Endothelial cell of umbilical vein (primary cell): Measurements from ENCODE around the gene HP1BP3. TPM values are rescaled to one million over a fixed set of nuclear protein-coding genes. Genes with fewer than 3 reads are reported as not detected.

Experiments
- BruUV-seq: library from RNA; stranded (reverse); fragments of 400-500 nt; replicated peaks from 2 replicates; lab custom pipeline; 2021; lab: Mats Ljungman, UMichigan
- CTCF ChIA-PET: fragments of 300-600, 350-600 bp; sonication (Branson Sonifier 250); formaldehyde crosslinking; loops from one replicate; lab custom pipeline; 2021; ENCODE audit warnings: antibody characterized with exemption, inconsistent platforms; lab: Charles Lee
- POLR2A ChIA-PET: fragments of 300-600, 350-600 bp; sonication (Branson Sonifier 250); formaldehyde crosslinking; loops from one replicate; lab custom pipeline; 2021; ENCODE audit warnings: antibody characterized with exemption, inconsistent platforms; lab: Charles Lee
- DNase-seq: peaks from one replicate; pipeline ENCODE4 v3.0.0-alpha.2; 2011; ENCODE audit warnings: low read depth, low spot score
- FAIRE-seq: peaks from 2 replicates; lab custom pipeline; 2011; peaks lifted over from hg19 to GRCh38; lab: Jason Lieb, UNC
- H2AFZ ChIP-seq: 2 replicates; pipeline ENCODE4 v1.6.0; 2012; ENCODE audit warnings: low read depth, low read length, control low read depth, inconsistent platforms
- H3K27ac ChIP-seq: 2 replicates; pipeline ENCODE4 v1.5.1; 2011; ENCODE audit warnings: low read depth, mild to moderate bottlenecking, control low read depth, low read length, moderate library complexity; ENCODE audit not compliant: insufficient read depth
- H3K27me3 ChIP-seq, 2 experiments: 2 replicates each; pipeline versions ENCODE4 v1.6.0 to v1.6.1; 2011; ENCODE audit warnings: low read length in 2 of 2, mixed read lengths in 1 of 2; ENCODE audit not compliant: control insufficient read depth in 2 of 2, insufficient read depth in 2 of 2
- H3K36me3 ChIP-seq, 2 experiments: 2 replicates in 1 of 2; 3 replicates in 1 of 2; pipeline ENCODE4 v1.5.1; 2011; ENCODE audit warnings: low read length in 2 of 2, mild to moderate bottlenecking in 1 of 2, moderate library complexity in 1 of 2; ENCODE audit not compliant: control insufficient read depth in 2 of 2, insufficient read depth in 2 of 2; ENCODE audit errors: extremely low read depth in 1 of 2
- H3K4me1 ChIP-seq: 3 replicates; pipeline ENCODE4 v1.5.1; 2011; ENCODE audit warnings: mild to moderate bottlenecking, low read length; ENCODE audit not compliant: control insufficient read depth, insufficient read depth; ENCODE audit errors: extremely low read depth
- H3K4me2 ChIP-seq: 2 replicates; pipeline ENCODE4 v1.6.1; 2011; ENCODE audit warnings: low read length, control low read depth, mixed read lengths; ENCODE audit not compliant: insufficient read depth
- H3K4me3 ChIP-seq, 3 experiments: fragments of 200-600 bp in 1 of 3; sonication (generic), shearing (Covaris generic) in 1 of 3; replicated peaks in 1 of 3; 2 replicates each; pipeline ENCODE4 v1.5.1; 2011 to 2016; ENCODE audit warnings: control low read depth in 3 of 3, low read length in 3 of 3, mild to moderate bottlenecking in 2 of 3, inconsistent platforms in 1 of 3, low read depth in 1 of 3, moderate library complexity in 1 of 3; ENCODE audit not compliant: insufficient read depth in 1 of 3
- H3K79me2 ChIP-seq: 2 replicates; pipeline ENCODE4 v1.6.0; 2012; ENCODE audit warnings: low read length, inconsistent platforms; ENCODE audit not compliant: control insufficient read depth, insufficient read depth
- H3K9ac ChIP-seq: replicated peaks from 2 replicates; pipeline ENCODE3; 2011; ENCODE audit warnings: low read length, control low read depth; ENCODE audit not compliant: insufficient read depth; ENCODE audit errors: extremely low read depth
- H3K9me1 ChIP-seq: replicated peaks from 3 replicates; pipeline ENCODE4 v1.6.0; 2011; ENCODE audit warnings: mild to moderate bottlenecking, low read length; ENCODE audit not compliant: control insufficient read depth, insufficient read depth; ENCODE audit errors: extremely low read depth
- H3K9me3 ChIP-seq: replicated peaks from 2 replicates; pipeline ENCODE4 v1.5.1; 2012; ENCODE audit warnings: low read length, inconsistent platforms; ENCODE audit not compliant: control insufficient read depth, insufficient read depth
- H4K20me1 ChIP-seq: replicated peaks from 2 replicates; pipeline ENCODE3; 2011; ENCODE audit warnings: mild to moderate bottlenecking, low read length; ENCODE audit not compliant: control insufficient read depth, insufficient read depth; ENCODE audit errors: extremely low read depth
- EZH2 ChIP-seq: IDR thresholded peaks from 2 replicates; pipeline ENCODE4 v1.6.1; 2012; ENCODE audit warnings: borderline replicate concordance, low read depth, mild to moderate bottlenecking, moderate library complexity, low read length, inconsistent platforms; ENCODE audit not compliant: severe bottlenecking
- FOS ChIP-seq: IDR thresholded peaks from 2 replicates; pipeline ENCODE4 v1.6.1; 2011; ENCODE audit warnings: mild to moderate bottlenecking, low read length, moderate library complexity, borderline replicate concordance; ENCODE audit not compliant: insufficient read depth
- GATA2 ChIP-seq: IDR thresholded peaks from 2 replicates; pipeline ENCODE4 v1.7.0; 2011; ENCODE audit warnings: low read depth, mild to moderate bottlenecking, moderate library complexity, mixed read lengths, low read length; ENCODE audit not compliant: insufficient read length, insufficient read depth
- JUN ChIP-seq: IDR thresholded peaks from 2 replicates; pipeline ENCODE4 v1.6.1; 2011; ENCODE audit warnings: borderline replicate concordance, low read depth; ENCODE audit not compliant: insufficient read length, insufficient read depth
- MAX ChIP-seq: IDR thresholded peaks from 2 replicates; pipeline ENCODE4 v1.6.1; 2011; ENCODE audit not compliant: insufficient read depth, insufficient read length
- MYC ChIP-seq: IDR thresholded peaks from one replicate; pipeline ENCODE4 v1.6.1; 2011; ENCODE audit warnings: mild to moderate bottlenecking, low read depth, low read length
- POLR2A ChIP-seq: IDR thresholded peaks from 2 replicates; pipeline ENCODE4 v1.6.1; 2012; ENCODE audit warnings: low read depth, mild to moderate bottlenecking, control low read depth, low read length
- dilution Hi-C: fragments of 300-500 bp; cut with MboI; formaldehyde crosslinking; loops from one replicate; pipeline ENCODE4 v1.15.0; 2019; ENCODE audit warnings: low sequenced_read_pairs; ENCODE audit not compliant: extremely low pct_ligation_motif_present
- intact Hi-C: fragments of 100-400 bp; cut with micrococcal nuclease; formaldehyde crosslinking; loops from one replicate; pipeline ENCODE4 v1.10.0; 2022
- polyA plus RNA-seq, 4 experiments: library from polyadenylated mRNA; depleted of rRNA in 3 of 4; stranded (reverse) in 3 of 4; unstranded in 1 of 4; fragments of >200 nt; gene quantifications; 2 replicates each; pipeline versions ENCODE4 v1.2.1 to v1.2.3, GENCODE V29; 2011 to 2012; ENCODE audit warnings: missing spikeins in 1 of 4
- total RNA-seq: library from RNA; stranded (reverse); gene quantifications from 2 replicates; pipeline ENCODE4 v1.2.3, GENCODE V29; 2021
- TF ChIP-seq, protein P1 (sequence below), 2 donors: IDR thresholded peaks; 1 replicate in 1 of 2; 2 replicates in 1 of 2; pipeline ENCODE4 v1.5.1; 2011; ENCODE audit warnings: low read length in 2 of 2, mild to moderate bottlenecking in 2 of 2, moderate library complexity in 2 of 2, control low read depth in 1 of 2, inconsistent platforms in 1 of 2, low read depth in 1 of 2; ENCODE audit not compliant: insufficient read depth in 1 of 2; ENCODE audit errors: extremely low read depth in 1 of 2

The HP1BP3 gene
- total and polyA plus RNA-seq, 2 donors (not counting 3 experiments of a cell fraction or from before 2014, with no cell fraction given) = 87.2 to 231 TPM

- H3K36me3 ChIP-seq = no peaks in the 10 kb centered on the region
- no peaks in the 10 kb centered on the region for H3K9me1 ChIP-seq
- H3K4me3 ChIP-seq = no peak overlapping the region
- no peaks in the 10 kb centered on the region for H4K20me1 ChIP-seq
- FAIRE-seq = no peak
- H2AFZ ChIP-seq = no peak overlapping the region
- dilution Hi-C loops (no loop called here), intact Hi-C loops (no loop called here)
- no TSS peak for BruUV-seq
- no peaks in the 10 kb centered on the region for H3K4me1 ChIP-seq
- no peak overlapping the region for H3K4me2 ChIP-seq
- CTCF ChIA-PET = no interaction called here
- H3K9ac ChIP-seq = no peak overlapping the region
- no peak for DNase-seq
- H3K27me3 ChIP-seq = peaks cover 0 to 5% of the 10 kb centered on the region in 2 experiments
- no peak overlapping the region for H3K27ac ChIP-seq
- POLR2A ChIA-PET = no interaction called here
- no peaks in the 10 kb centered on the region for H3K9me3 ChIP-seq
- TF ChIP-seq, protein P1, sequence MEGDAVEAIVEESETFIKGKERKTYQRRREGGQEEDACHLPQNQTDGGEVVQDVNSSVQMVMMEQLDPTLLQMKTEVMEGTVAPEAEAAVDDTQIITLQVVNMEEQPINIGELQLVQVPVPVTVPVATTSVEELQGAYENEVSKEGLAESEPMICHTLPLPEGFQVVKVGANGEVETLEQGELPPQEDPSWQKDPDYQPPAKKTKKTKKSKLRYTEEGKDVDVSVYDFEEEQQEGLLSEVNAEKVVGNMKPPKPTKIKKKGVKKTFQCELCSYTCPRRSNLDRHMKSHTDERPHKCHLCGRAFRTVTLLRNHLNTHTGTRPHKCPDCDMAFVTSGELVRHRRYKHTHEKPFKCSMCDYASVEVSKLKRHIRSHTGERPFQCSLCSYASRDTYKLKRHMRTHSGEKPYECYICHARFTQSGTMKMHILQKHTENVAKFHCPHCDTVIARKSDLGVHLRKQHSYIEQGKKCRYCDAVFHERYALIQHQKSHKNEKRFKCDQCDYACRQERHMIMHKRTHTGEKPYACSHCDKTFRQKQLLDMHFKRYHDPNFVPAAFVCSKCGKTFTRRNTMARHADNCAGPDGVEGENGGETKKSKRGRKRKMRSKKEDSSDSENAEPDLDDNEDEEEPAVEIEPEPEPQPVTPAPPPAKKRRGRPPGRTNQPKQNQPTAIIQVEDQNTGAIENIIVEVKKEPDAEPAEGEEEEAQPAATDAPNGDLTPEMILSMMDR (IDR thresholded peaks at IDR 0.05; ENCODE audit: extremely low read depth in 1 of 2, insufficient read depth in 1 of 2, low read depth in 1 of 2, low read length in 2 of 2) = no peak
- no peak for TF ChIP-seq POLR2A
- no peaks in the 10 kb centered on the region for H3K79me2 ChIP-seq
Measured at GRCh38 chr1:20721117-20722061, 65.7 kb downstream of the HP1BP3 start.

- H4K20me1 ChIP-seq = no peaks in the 10 kb centered on the region
- no peaks in the 10 kb centered on the region for H3K36me3 ChIP-seq
- H3K9ac ChIP-seq = no peak overlapping the region
- CTCF ChIA-PET = no interaction called here
- POLR2A ChIA-PET = no interaction called here
- BruUV-seq = no TSS peak
- no peak overlapping the region for H3K27ac ChIP-seq
- TF ChIP-seq POLR2A = no peak
- TF ChIP-seq, protein P1 (IDR thresholded peaks at IDR 0.05; ENCODE audit: extremely low read depth in 1 of 2, insufficient read depth in 1 of 2, low read depth in 1 of 2, low read length in 2 of 2) = no peak
- TF ChIP-seq EZH2 = no peak
- no peak for TF ChIP-seq FOS
- TF ChIP-seq MYC = no peak
- no peak for TF ChIP-seq GATA2
- no peak for TF ChIP-seq JUN
- no peak for TF ChIP-seq MAX
- dilution Hi-C loops = no loop called here
- H3K79me2 ChIP-seq = no peaks in the 10 kb centered on the region
- no peaks in the 10 kb centered on the region for H3K4me1 ChIP-seq
- DNase-seq (no peak), FAIRE-seq (no peak)
- intact Hi-C loops = no loop called here
- H3K9me1 ChIP-seq = no peaks in the 10 kb centered on the region
- no peak overlapping the region for H2AFZ ChIP-seq
- H3K4me2 ChIP-seq = no peak overlapping the region
- H3K27me3 ChIP-seq = peaks cover 0 to 5% of the 10 kb centered on the region in 2 experiments
- H3K9me3 ChIP-seq = no peaks in the 10 kb centered on the region
- no peak overlapping the region for H3K4me3 ChIP-seq
Measured at GRCh38 chr1:20720631-20721091, 66.4 kb downstream of the HP1BP3 start.
